ENCODE data around the gene GDA. TPM values are rescaled to one million over a fixed set of nuclear protein-coding genes. Genes with fewer than 3 reads are reported as not detected.

The GDA gene
- total RNA-seq, 1 experiment from 2014 or later, result 3.6 TPM

DNA sequence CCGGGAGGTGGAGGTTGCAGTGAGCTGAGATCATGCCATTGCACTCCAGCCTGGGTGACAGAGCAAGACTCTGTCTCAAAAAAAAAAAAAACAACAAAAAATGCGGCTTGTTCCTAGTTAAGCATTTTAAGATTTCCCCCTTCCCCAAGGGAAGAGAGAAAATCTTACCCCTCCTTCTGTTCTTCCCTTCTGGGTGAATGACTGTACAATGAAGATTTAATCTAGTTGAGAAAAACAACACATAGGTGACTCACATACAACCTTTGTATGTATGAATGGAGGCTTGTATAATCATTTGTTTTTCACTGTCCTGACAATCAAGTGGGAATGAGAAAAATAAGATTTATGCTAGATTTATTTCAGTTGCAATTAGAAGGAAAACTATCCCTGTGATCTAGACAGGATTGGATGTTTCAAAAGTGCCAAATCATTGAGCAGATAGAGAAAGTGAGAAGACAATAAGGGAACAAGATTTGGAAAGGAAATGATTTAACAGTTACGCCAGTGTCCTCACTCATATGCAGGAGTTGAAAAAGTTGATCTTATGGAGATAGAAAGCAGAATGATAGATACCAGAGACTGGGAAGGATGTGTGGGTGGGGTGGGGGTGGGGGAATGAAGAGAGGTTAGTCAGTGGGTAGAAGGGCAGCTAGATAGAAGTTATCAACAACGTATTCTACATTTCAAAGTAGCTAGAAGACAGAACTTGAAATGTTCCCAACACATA is 16.7 kb downstream of the GDA start:
- no peaks in the 10 kb centered on the region for H3K9me3 ChIP-seq (ENCODE audit: control insufficient read depth, low read depth, low read length)
- no peaks in the 10 kb centered on the region for H3K23me2 ChIP-seq (ENCODE audit: insufficient read length, low read depth, low read length, poor library complexity, severe bottlenecking)
- no peak overlapping the region for H3K4ac ChIP-seq (ENCODE audit: low read depth, low read length)
- H3K4me2 ChIP-seq (ENCODE audit: insufficient read depth, insufficient read length, low read length), result no peak overlapping the region
- no peak overlapping the region for H3T11ph ChIP-seq (ENCODE audit: low read length)
- H3K27me3 ChIP-seq (ENCODE audit: insufficient read depth, low read length), result no peaks in the 10 kb centered on the region
- no peaks in the 10 kb centered on the region for H3K27me3 Mint-ChIP-seq (ENCODE audit: low read depth)
- peaks cover 3 to 4% of the 10 kb centered on the region in 2 experiments for H3K4me1 Mint-ChIP-seq
- TF ChIP-seq, protein P1, sequence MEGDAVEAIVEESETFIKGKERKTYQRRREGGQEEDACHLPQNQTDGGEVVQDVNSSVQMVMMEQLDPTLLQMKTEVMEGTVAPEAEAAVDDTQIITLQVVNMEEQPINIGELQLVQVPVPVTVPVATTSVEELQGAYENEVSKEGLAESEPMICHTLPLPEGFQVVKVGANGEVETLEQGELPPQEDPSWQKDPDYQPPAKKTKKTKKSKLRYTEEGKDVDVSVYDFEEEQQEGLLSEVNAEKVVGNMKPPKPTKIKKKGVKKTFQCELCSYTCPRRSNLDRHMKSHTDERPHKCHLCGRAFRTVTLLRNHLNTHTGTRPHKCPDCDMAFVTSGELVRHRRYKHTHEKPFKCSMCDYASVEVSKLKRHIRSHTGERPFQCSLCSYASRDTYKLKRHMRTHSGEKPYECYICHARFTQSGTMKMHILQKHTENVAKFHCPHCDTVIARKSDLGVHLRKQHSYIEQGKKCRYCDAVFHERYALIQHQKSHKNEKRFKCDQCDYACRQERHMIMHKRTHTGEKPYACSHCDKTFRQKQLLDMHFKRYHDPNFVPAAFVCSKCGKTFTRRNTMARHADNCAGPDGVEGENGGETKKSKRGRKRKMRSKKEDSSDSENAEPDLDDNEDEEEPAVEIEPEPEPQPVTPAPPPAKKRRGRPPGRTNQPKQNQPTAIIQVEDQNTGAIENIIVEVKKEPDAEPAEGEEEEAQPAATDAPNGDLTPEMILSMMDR (conservative IDR thresholded peaks at IDR 0.05), result no peak
- no peak overlapping the region for H2BK15ac ChIP-seq (ENCODE audit: low read depth, low read length)
- H3K36me3 Mint-ChIP-seq (ENCODE audit: insufficient read depth in 1 of 3, low read depth in 3 of 3), result peaks cover 0 to 2% (median 0%) of the 10 kb centered on the region in 3 experiments; a peak in 2 of 7 replicates
- H2AFZ ChIP-seq (ENCODE audit: low read length), result no peak overlapping the region
- H2AK5ac ChIP-seq (ENCODE audit: insufficient read length, low read length), result no peak overlapping the region
- H3K4me3 Mint-ChIP-seq, result no peak overlapping the region
- no peak overlapping the region for H3K18ac ChIP-seq (ENCODE audit: insufficient read length, low read depth, low read length)
- WGBS (ENCODE audit: extremely low coverage, insufficient read length, low lambda C conversion rate), result no CpG with 5 or more reads among the region's 4 CpGs
- no peak overlapping the region for H4K5ac ChIP-seq (ENCODE audit: insufficient read length, low read depth, low read length)
- H4K20me1 ChIP-seq (ENCODE audit: control insufficient read depth, insufficient read depth, insufficient read length), result no peaks in the 10 kb centered on the region
- peaks cover 0 to 4% of the 10 kb centered on the region in 2 experiments; a peak in 4 of 5 replicates for H3K9me3 Mint-ChIP-seq
- no peak overlapping the region for H3K56ac ChIP-seq (ENCODE audit: insufficient read length, low read depth, low read length)
- no peak overlapping the region for H3K9ac ChIP-seq (ENCODE audit: extremely low read depth, insufficient read length, low read length)
- H4K91ac ChIP-seq (ENCODE audit: insufficient read length, low read depth, low read length), result no peak overlapping the region
- no peaks in the 10 kb centered on the region for H3K79me1 ChIP-seq (ENCODE audit: insufficient read depth, low read depth, low read length, poor library complexity, severe bottlenecking)
- no peaks in the 10 kb centered on the region for H3K79me2 ChIP-seq (ENCODE audit: insufficient read depth, low read length)
- no peak overlapping the region for H4K8ac ChIP-seq (replicated peaks; ENCODE audit: insufficient read length, low read depth, low read length)
- H3K23ac ChIP-seq (ENCODE audit: insufficient read length, low read depth, low read length), result no peak overlapping the region
- no peak overlapping the region for H3K14ac ChIP-seq (ENCODE audit: insufficient read depth, low read length)
- no peak overlapping the region for H3K27ac Mint-ChIP-seq
- H2BK5ac ChIP-seq (ENCODE audit: insufficient read length, low read length), result no peak overlapping the region
- no peak for DNase-seq
- no peak overlapping the region for H2BK120ac ChIP-seq (ENCODE audit: low read depth, low read length, poor library complexity, severe bottlenecking)
- no peak overlapping the region for H2BK12ac ChIP-seq (ENCODE audit: insufficient read length, low read depth, low read length)
- no peak overlapping the region for H3K27ac ChIP-seq (ENCODE audit: insufficient read length, low read depth, low read length)
- H3K4me1 ChIP-seq (ENCODE audit: insufficient read depth, low read length), result no peaks in the 10 kb centered on the region
- no peak overlapping the region for H2BK20ac ChIP-seq (ENCODE audit: low read depth, low read length, poor library complexity, severe bottlenecking)

Measured in H9 (cell line).